ENCODE measurements around the gene CLRN3. TPM values are rescaled to one million over a fixed set of nuclear protein-coding genes. Genes with fewer than 3 reads are reported as not detected.

Gene CLRN3, protein sequence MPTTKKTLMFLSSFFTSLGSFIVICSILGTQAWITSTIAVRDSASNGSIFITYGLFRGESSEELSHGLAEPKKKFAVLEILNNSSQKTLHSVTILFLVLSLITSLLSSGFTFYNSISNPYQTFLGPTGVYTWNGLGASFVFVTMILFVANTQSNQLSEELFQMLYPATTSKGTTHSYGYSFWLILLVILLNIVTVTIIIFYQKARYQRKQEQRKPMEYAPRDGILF
- polyA plus RNA-seq (ENCODE audit: insufficient read length), result not detected

DNA sequence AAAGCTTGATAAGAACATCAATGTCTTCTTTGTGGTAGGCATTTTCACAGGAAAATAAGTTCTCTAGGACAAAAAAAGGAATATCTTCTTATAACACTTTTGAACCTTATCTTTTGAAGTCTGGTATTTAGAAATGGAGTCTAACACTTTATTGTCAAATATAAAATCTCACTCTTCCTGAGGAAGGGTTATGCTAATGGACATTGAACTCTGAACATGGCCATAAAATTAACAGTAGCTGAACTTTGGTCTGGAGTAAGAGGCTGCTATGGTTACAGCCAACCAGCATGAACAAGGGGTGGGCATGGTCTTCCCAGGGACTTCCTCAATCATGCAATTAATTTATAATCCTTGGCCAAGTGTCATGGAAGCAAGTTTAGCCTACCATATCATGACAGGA is at the start of gene CLRN3:
CLRN3 (minus strand) TSS at position 199 of the 400 bp plus-strand sequence; CDS start at position 42, 157 bp downstream.
- DNase-seq (ENCODE audit: low read depth), result no peak

DNA sequence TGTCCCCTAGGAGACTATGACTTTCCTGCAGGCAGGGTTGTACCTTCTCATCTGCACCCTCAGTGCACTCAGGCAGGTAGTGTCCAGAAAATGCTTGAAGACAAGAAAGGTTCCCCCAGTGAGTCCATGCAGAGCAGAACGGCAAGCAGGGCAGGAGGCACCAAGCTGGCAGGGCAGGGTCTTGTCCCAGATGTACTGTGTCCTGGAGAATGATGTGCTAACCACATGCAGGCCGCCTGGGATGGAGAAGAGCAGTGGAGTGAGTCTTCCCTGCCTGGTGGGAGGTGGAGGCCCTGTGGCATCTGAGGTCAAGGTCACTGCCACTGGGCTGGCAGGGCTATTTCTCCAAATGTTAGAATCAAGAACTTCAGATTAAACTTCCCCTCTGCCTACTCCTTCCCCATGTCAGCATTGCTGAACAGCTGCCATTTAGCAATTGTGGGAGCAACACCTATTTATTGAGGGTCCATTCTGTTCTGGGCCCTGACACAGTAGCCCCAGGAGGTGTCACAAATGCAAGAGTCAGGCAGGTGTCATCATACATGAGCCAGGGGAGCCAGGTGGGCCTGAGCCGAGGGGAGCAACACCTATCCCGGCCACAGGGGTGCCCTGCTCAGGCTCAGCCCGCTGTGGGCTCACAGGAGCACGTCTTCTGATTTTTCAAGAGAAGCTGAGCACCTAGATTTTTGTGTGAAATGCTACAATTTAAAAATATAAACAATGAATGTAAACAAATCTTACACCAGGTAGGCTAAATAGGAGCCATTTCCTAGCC is 48.3 kb upstream of the CLRN3 start:
- DNase-seq (ENCODE audit: low read depth), result no peak

DNA sequence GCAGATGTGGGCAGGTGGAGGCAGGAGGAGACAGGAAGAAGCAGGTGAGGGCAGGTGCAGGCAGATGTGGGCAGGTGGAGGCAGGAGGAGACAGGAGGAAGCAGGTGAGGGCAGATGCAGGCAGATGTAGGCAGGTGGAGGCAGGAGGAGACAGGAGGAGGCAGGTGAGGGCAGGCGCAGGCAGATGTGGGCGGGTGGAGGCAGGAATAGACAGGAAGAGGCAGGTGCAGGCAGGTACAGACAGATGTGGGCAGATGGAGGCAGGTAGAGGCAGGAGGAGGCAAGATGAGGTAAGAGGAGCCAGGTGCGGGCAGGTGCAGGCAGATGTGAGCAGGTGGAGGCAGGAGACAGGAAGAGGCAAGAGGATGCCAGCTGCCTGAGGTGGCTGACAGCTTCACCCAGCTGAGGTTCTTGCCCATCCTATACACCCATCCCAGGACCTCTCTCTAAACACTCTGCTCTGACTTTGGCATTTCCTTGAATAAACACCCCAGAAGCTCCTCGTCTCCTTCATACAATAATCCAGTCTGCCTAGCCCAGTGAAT is 47.1 kb upstream of the CLRN3 start:
- DNase-seq (ENCODE audit: low read depth), result no peak

DNA sequence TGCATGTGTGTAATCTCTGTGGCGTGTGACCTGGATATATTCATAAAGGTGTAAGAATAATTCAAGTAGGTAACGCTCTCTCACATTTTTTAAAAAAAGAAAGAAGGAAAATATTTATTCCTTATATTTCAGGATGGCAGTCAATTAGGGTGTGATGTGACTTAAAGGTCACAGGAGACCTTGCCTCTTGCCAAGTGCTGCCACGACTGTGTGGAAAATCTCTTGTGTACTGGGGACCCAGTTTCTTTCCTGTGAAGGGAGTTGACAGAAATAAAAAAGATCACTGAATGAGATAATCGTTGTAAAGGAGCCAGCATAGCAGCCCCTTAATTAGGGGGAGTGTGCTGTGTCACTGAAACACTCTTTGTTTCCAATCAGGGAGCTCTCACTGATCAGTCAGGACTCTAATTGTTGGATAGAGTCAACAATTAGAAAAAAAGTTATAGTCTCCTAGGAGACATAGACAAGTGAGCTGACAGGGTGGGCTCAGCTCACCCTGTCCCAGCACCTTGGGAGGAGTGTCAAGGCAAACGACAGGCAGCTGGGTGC is 45.2 kb upstream of the CLRN3 start:
- no peak for DNase-seq (ENCODE audit: low read depth)

DNA sequence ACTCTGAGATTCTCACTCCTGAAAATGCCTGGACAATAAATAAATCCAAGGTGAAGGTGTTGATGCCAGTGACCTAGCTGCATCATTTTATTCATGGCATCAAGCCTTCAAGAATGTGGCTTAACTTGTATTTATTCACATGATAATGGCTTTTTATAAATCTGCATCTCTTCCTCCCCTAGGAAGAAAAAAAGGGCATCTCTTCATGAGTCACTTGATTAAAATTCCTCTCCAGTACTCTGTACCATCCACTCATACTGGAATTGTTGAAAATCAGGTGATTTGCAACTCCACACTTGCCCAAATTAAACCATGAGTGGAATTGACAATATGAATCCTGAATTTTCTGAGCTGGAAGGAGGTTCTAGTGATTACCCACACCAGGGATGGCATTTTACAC is 44.3 kb upstream of the CLRN3 start:
- no peak for DNase-seq (ENCODE audit: low read depth)

DNA sequence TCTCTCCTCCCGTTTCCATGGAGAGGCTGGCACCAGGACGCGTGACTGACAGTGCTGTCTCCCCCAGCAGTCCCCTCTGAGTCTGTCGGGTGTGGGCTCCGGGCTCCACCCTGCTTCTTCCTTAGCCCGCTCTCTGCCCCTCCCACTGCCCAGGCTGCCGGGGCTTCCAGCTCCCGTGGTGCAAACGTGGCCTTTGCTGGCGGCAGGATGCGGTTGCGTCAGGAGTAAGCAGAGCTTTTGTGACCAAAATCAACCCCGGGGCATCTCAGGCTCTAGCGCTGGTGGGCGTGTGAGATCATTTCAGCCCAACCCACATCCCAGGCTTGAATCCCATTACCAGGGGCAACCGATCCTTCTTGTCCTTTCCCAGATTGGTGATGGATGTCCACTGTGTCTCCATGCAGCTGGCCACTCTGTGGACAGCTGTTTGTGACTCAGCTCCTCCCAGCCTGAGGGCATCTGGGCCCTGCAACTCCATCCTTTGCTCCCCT is 42.4 kb upstream of the CLRN3 start:
- no peak for DNase-seq (ENCODE audit: low read depth)

DNA sequence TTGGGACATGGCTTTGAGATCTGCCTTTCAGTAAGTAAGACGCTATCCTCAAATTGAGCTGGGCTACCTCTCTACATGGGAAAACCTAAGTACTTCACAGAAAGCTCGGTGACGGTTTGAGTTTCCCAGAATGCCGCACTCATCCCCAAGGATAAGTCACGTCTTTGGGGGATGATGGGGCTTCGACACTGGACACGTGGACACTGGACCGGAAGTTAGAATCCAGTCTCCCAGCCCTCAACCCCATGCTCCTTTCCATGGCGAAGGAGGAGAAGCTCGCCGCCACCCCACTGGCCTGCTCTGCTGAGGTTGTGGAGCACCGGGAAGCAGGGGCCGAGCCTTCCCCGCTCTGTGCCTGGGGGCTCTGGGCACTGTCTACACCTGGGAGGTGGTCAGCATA is 41.6 kb upstream of the CLRN3 start:
- DNase-seq (ENCODE audit: low read depth), result no peak

DNA sequence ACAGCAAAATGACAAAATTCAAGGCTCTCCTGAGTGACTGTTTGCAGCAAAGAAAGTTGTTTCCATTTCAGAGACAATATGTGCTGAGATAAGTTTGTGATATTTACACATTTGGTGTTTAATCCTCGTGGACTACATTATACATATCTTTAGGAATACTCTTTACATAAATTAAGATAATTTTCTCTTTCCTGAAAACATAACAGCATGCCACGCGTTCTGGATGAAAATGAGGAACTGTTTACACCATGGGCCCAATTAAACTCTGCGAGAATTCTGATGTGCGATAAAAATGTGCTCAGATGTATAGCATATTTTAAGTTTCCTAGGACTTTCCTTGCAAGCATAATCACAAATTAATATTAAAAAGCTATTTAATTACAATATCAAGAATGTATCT is 40.5 kb upstream of the CLRN3 start:
- no peak for DNase-seq (ENCODE audit: low read depth)

DNA sequence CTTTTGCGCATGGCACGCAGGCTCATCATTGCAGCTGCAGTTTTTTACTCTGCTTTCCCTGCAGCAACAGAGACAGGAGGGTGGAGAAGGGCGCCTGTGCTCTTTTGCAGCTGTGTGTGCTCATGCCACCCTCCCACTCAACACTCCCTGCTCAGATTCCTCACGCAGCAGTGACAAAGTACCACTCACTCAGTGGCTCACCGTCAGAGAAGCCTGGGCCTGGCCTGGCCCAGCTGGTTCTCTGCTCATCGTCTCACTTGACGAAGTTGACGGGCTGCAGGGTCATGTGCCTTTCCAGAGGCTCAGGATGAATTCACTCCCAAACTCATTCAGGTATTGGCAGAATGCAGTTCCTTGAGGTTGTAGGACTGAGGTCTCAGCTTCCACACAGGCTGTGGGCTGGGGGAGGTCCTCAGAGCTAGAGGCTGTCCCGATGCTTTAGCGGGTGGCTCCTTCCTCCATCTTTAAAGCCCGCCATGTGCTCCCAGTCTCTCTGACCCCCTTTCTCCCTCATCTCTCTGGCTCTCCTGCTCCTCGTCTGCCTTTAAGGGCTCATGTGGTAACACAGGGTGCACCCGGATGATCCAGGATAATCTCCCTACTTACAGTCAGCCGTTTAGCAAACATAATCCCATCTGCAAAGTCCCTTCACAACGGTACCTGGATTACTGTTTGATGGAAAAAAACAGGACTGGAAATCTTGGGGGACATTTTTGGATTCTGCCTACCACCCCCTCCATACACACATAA is 40.0 kb upstream of the CLRN3 start:
- no peak for DNase-seq (ENCODE audit: low read depth)

DNA sequence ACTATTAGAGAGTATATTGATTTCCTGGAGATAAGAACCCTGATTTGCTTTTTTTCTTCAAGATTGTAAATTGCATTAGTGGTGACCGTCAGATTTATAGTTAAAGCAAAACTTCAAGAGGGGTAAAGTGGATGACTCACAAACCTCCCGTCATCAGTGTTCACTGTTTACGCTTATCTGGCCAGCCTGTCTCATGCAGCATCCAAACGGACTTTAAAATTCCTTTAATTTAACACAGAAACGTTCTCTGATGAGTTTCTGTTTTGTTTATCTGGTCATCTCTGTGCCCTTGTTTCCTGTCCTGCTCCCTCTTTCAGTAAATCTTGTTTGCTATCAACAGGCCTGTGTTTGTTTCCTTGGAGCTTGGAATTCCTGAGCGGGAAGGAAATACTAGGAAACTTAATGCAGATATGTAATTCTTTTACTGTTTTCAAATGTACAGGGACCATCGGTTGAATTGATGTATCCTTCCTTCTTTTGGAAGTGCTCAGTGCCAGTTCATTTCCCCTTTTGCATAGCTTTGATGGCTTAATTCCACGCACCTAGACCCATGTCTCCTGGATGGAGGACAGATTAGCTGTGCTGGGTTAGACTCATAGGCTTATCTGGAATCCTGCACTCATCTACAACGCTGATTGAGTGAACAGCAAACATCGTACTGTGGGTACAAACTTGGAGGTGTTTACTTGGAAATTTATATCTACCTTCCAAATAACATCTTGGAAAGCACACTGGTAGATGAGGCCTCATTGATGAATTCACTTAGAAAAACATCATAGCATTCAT is 35.5 kb upstream of the CLRN3 start:
- DNase-seq (ENCODE audit: low read depth), result no peak

DNA sequence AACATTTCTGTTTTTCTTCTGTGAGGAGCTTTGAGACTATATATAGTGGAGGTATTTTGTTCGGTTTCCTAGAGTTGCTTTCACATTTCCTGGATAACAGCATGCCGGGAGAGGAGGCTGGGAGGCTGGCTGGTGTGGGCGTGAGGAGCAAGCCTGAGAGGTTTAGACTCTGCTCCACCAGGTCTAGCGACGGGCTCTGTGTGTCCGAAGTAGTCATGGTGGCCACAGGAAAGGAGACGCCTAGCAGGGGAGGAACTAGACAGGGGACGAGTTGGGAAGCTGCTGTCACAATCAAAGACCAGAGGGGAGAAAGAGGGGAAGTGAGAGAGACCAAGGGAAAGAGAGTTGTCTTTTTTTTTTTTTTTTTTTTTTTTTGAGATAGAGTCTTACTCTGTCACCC is 33.7 kb upstream of the CLRN3 start:
- DNase-seq (ENCODE audit: low read depth), result no peak

DNA sequence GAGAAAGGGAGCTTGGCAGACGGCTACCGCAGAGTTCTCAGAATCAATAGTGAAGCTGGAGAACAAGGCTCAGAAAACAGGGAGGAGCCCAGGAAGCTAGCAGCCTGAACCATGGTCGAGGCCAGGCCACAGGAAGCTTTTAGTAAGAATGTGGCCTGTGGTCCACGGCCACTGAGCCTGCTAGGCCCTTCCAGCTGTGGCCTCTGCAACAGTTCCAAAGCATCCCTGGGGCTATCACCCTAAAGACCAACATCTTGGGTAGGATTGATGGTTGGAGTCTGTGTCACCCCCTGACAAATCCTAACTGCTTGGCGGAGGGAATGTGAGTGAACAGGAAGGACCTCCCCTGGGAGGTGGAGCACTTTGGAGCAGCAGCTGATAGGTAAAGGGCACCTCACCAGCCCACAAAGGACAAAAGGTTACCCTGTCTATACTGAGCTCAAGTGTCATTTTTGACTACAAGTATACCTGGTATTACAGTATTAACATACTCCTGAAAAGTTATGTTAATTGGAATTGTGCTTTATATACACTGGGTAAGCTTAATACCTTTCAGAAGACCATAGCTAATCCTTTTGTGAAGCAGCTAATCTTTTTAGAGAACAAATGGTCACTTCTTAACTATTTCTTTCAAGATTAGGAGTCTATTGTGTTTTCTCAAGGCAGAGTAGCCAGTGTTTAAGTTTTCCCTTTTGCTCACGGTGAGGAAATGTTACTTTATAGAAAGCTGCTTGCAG is 32.9 kb upstream of the CLRN3 start:
- DNase-seq (ENCODE audit: low read depth), result no peak

DNA sequence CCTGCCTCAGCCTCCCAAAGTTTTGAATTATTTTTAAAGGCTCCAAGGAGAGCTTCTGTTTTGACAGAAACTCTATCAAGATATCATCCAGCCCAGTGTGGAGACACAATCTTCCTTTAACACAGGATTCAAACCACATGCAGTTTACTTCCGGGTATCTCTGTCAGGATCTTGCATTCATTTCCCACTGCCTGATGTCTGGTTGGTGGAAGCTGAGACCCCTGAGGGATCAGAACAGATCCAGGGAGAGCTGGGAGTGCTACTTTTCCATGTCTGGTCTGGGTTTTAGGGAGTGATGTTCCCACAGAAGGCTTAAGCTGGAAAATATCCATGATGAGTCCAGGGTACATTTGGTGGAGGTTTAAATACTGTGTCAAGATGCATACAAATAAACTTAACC is 30.9 kb upstream of the CLRN3 start:
- DNase-seq (ENCODE audit: low read depth), result no peak

DNA sequence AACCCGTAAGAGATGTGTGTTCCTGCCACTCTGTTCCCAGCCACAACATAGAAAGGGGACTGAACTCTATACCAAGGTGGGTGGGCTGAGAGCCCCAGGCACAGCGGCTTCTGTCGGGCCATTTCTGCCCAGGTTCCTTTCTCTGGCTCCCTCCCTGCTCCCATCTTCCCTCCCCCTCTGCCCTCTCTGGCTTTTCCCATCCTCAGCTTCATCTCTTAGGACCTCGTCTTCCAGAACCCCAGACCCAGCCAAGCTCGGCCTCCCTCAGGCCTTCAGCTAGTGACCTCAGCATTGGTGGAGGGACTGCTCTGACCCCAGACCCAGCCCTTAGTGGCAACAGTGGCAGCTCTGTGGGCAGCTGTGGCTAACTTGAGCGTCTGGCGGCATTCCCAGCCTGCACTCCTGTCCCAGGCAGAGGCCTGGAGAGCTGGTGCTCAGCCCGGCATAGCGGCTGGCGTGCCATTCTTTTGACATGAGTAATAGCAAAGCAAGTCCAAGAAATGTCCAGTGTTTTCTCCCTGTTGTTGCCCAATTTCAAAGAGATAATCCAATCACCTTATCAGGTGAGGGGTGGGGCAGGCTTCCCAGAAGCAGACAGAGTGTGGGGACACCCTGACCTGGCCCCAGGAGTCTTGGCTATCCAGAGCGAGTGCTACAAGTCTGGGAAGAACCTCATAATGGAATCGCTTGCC is 30.1 kb upstream of the CLRN3 start:
- DNase-seq (ENCODE audit: low read depth), result no peak

DNA sequence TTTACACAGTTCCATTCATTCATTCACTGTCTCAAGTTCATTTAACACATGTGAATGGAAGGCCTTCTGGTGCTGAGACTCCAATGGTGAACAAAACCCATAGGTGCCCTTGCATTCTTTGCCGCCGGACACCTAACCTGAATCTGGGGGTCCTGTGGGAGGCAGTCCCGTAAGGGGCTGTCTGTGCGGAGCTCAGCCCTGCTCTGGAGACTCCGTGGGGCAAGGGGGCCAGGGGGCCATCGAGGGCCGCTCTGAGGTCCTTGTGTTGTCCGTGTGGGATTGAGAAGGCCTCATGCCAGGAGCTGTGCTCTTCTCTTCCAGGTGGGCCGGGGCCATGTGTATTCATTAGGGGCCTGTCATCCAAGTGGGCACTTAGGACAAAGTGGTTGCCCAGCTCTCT is 29.5 kb upstream of the CLRN3 start:
- no peak for DNase-seq (ENCODE audit: low read depth)

DNA sequence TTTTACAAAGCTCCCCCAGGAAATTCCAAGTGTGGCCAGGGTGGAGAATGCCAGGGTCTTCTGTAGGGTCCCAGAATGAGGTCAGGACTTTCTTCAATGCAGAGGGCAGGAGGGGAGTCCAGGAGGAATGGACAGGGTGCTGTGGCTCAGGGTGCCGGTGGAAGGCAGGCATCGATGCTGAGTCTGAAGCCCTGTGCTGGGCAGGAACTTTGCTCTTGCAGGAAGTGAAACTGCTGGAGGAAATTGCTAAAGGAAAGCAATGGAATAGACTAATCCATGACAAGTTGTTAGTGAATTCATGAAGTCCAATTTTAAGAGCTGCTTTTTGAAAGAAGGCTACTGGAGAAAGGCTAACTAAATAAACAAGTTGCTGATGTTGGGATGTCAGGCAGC is 29.0 kb upstream of the CLRN3 start:
- no peak for DNase-seq (ENCODE audit: low read depth)

DNA sequence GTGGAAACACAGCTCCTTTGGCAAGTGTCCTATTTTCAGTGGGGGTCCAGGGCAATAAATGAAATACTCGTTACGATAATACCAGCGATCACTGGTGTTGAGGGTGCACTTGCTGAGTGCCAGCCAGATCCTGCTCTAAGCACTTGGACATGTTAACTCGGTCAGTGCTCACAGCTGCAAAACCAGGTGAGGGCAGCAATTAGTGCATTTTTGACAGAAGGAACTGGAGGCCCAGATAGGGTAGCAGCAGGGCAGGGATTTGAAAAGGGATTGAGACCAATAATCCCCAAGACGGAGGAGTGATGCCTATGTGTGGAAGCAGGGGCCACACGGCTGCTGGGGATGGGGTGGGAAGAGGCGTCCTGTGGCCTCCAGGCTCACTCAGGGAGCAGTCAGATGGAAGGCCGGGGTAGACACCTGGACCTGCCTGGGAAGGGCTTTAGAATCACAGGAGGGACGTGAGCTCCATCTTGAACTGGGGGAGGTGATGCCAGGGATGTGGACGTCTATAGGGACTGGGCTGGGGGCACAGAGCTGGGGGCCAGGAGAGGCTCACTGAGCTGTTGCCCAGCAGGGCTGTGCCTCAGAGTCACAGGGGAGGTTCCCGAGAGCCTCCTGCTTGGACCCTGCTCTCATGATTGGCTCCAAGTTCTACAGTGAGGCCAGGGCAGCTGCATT is 28.5 kb upstream of the CLRN3 start:
- DNase-seq (ENCODE audit: low read depth), result no peak

DNA sequence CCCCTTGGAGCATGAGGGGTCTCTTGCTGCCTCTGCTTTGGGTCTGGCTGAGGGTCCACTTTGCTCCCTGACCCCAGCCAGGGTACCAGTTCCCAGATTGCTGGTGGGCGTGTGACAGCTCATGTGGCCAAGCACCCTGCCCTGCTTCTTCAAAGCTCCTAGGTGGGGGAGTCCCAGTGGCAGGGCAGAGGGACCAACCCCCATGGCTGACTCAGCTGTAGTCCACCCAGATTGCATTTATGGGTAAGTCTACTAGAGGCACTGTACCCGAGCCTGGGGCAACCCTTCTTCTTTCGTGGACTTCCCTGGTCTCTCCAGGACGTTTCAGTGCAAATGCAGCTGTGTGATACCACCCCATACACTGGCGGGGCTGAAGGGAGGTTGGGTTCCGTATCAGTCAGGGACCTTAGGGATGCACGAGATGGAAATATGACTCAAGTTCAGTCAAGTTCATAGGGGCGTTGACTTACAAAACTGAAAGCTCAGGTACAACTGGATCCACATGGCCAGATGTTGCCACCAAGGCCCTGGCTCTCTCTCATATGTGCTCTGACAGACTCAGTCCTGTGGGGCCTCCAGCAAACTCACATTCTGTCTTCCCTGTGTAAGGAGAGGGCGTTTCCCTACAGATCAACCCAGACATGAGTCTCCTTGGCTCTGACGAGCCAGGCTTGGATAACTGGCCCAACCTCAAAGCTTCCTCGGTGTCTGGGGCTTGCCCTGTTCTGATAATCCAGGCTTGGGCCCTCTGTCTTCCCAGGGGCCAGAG is 27.7 kb upstream of the CLRN3 start:
- no peak for DNase-seq (ENCODE audit: low read depth)
